Gastroesophageal sphincter (tissue), 4 donors: ENCODE data around the gene N4BP2L1. TPM values are rescaled to one million over a fixed set of nuclear protein-coding genes. Genes with fewer than 3 reads are reported as not detected.

Experiments
- ATAC-seq: fragments of 150-250 bp; one replicate; pipeline ENCODE4 v1.9.1; 2016; ENCODE audit warnings: mild to moderate bottlenecking, moderate library complexity
- H3K27ac ChIP-seq, 4 donors: fragments of 200-600 bp; sonication (generic) in 3 of 4; 1 replicate in 3 of 4; 2 replicates in 1 of 4; pipeline ENCODE4 v1.5.1; 2016 to 2019
- H3K27me3 ChIP-seq: fragments of 200-600 bp; sonication (generic); one replicate; pipeline ENCODE4 v1.5.1; 2019
- H3K36me3 ChIP-seq, 2 donors: fragments of 200-600 bp; sonication (generic); one replicate each; pipeline ENCODE4 v1.5.1; 2019; ENCODE audit warnings: control low read depth in 1 of 2
- H3K4me1 ChIP-seq, 3 donors: fragments of 200-600 bp; sonication (generic); 1 replicate in 2 of 3; 2 replicates in 1 of 3; pipeline ENCODE4 v1.5.1; 2016 to 2019; ENCODE audit warnings: control low read depth in 2 of 3
- H3K4me3 ChIP-seq, 2 donors: fragments of 200-600 bp; sonication (generic); one replicate each; pipeline ENCODE4 v1.5.1; 2019; ENCODE audit warnings: mild to moderate bottlenecking in 1 of 2, moderate library complexity in 1 of 2
- H3K9me3 ChIP-seq, 3 donors: fragments of 200-600 bp; sonication (generic); one replicate each; pipeline ENCODE4 v1.5.1; 2017 to 2019; ENCODE audit warnings: control low read depth in 2 of 3
- EP300 ChIP-seq: sonication (generic); formaldehyde crosslinking; IDR thresholded peaks from one replicate; pipeline ENCODE4 v1.6.1; 2017; ENCODE audit warnings: antibody characterized with exemption, mild to moderate bottlenecking
- POLR2A ChIP-seq, 2 donors: fragments of 450-650 bp; IDR thresholded peaks; one replicate each; pipeline ENCODE4 v1.6.1; 2017; ENCODE audit warnings: antibody characterized with exemption in 2 of 2, mild to moderate bottlenecking in 2 of 2, moderate library complexity in 1 of 2
- POLR2AphosphoS5 ChIP-seq: sonication (generic); formaldehyde crosslinking; IDR thresholded peaks from one replicate; pipeline ENCODE4 v1.6.1; 2017; ENCODE audit warnings: antibody characterized with exemption
- WGBS, 2 donors: methylation state at CpG; one replicate each; pipeline ENCODE4 v1.1.5; 2018; ENCODE audit warnings: low coverage in 1 of 2; 5-methylcytosine and 5-hydroxymethylcytosine counted together
- total RNA-seq, 4 donors: library from RNA; depleted of rRNA; stranded (reverse); fragments of >200 nt; gene quantifications; one replicate each; pipeline ENCODE4 v1.1.0, GENCODE V29; 2016
- TF ChIP-seq, protein P1 (sequence below), 4 experiments: fragments of 200-600 bp in 2 of 4; fragments of 450-650 bp in 2 of 4; sonication (generic) in 1 of 4; IDR thresholded peaks; one replicate each; pipeline ENCODE4 v1.5.1; 2017 to 2019; ENCODE audit warnings: antibody characterized with exemption in 4 of 4, mild to moderate bottlenecking in 2 of 4, moderate library complexity in 2 of 4

Gene N4BP2L1
- total RNA-seq, 4 donors from 2014 or later = 7.2 to 31.0 (median 22.5) TPM

- WGBS, 2 donors = 41 to 65% methylated on average over 2 to 3 of the region's 3 CpGs
- ATAC-seq = no peak
- peaks cover 0 to 11% (median 0%) of the 10 kb centered on the region in 3 donors for H3K4me1 ChIP-seq
- peak overlapping the region in 3 of 4 donors; percentile 2 to 26 (median 6) for H3K27ac ChIP-seq
- no peak for TF ChIP-seq POLR2A (IDR thresholded peaks at IDR 0.05)
- TF ChIP-seq POLR2AphosphoS5 = no peak
- TF ChIP-seq, protein P1, sequence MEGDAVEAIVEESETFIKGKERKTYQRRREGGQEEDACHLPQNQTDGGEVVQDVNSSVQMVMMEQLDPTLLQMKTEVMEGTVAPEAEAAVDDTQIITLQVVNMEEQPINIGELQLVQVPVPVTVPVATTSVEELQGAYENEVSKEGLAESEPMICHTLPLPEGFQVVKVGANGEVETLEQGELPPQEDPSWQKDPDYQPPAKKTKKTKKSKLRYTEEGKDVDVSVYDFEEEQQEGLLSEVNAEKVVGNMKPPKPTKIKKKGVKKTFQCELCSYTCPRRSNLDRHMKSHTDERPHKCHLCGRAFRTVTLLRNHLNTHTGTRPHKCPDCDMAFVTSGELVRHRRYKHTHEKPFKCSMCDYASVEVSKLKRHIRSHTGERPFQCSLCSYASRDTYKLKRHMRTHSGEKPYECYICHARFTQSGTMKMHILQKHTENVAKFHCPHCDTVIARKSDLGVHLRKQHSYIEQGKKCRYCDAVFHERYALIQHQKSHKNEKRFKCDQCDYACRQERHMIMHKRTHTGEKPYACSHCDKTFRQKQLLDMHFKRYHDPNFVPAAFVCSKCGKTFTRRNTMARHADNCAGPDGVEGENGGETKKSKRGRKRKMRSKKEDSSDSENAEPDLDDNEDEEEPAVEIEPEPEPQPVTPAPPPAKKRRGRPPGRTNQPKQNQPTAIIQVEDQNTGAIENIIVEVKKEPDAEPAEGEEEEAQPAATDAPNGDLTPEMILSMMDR (IDR thresholded peaks at IDR 0.05) = no peak
- no peak for TF ChIP-seq EP300
- H3K9me3 ChIP-seq = no peaks in the 10 kb centered on the region
- H3K4me3 ChIP-seq = no peak overlapping the region
- peaks cover 0 to 34% of the 10 kb centered on the region in 2 donors for H3K36me3 ChIP-seq
- no peaks in the 10 kb centered on the region for H3K27me3 ChIP-seq
Observed at GRCh38 chr13:32472194-32472621, 44.3 kb upstream of the N4BP2L1 start.

DNA sequence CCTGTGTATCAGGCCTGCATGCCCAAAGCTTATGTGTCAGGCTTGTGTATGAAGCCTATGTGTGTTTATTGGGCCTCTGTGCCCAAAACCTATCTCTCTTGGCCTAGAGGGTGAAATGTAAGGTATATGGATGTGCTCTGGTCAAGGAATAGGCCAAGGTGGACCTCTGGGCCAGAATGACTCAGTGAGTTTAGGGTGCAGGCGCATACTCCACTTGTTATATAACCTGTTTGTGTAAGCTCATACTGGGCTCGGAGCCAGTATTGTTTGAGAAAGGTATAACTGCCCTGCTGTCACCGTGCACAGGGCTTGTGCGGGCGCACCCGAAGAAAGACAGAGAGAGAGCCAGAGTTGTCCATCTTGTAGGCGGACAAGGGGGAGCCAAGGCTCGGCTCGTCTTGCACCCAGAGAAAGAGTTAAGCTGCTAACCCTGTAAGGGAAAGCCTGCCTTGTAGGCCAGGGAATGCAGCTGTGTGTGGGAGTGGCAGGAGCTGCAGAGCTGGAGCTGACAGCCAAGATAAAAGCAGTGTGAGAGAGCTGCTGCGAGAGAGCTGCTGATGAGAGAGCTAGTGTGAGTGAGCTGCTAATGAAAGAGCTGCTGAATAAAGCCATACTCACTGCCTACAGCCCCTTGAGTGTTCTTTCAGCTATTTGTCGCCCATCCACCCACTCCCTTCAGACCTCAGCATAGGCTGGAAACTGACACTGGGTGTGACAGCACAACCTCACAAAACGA lies 43.4 kb upstream of the N4BP2L1 start:
- TF ChIP-seq, protein P1 (IDR thresholded peaks at IDR 0.05) = no peak
- TF ChIP-seq POLR2AphosphoS5 = no peak
- no peak for TF ChIP-seq POLR2A (IDR thresholded peaks at IDR 0.05)
- no peak for TF ChIP-seq EP300
- WGBS, 2 donors = 35 to 51% methylated on average over 8 to 9 of the region's 12 CpGs
- H3K4me1 ChIP-seq = peaks cover 0 to 11% (median 0%) of the 10 kb centered on the region in 3 donors
- ATAC-seq = no peak
- no peak overlapping the region for H3K4me3 ChIP-seq
- peak overlapping the region in 1 of 4 donors; percentile 14 for H3K27ac ChIP-seq
- H3K36me3 ChIP-seq = peaks cover 0 to 29% of the 10 kb centered on the region in 2 donors
- H3K9me3 ChIP-seq = no peaks in the 10 kb centered on the region
- no peaks in the 10 kb centered on the region for H3K27me3 ChIP-seq

- no peak overlapping the region for H3K27ac ChIP-seq
- no peaks in the 10 kb centered on the region for H3K27me3 ChIP-seq
- H3K4me3 ChIP-seq = no peak overlapping the region
- no peak for ATAC-seq
- peaks cover 0 to 11% (median 0%) of the 10 kb centered on the region in 3 donors for H3K4me1 ChIP-seq
- H3K9me3 ChIP-seq = no peaks in the 10 kb centered on the region
- peaks cover 0 to 25% of the 10 kb centered on the region in 2 donors for H3K36me3 ChIP-seq
- TF ChIP-seq POLR2AphosphoS5 (no peak), EP300 (no peak), POLR2A (IDR thresholded peaks at IDR 0.05) (no peak)
- TF ChIP-seq, protein P1 (IDR thresholded peaks at IDR 0.05) = no peak
- WGBS, 2 donors = 64 to 71% methylated on average over 1 to 4 of the region's 6 CpGs
Observed at GRCh38 chr13:32468502-32469142, 40.7 kb upstream of the N4BP2L1 start.

DNA sequence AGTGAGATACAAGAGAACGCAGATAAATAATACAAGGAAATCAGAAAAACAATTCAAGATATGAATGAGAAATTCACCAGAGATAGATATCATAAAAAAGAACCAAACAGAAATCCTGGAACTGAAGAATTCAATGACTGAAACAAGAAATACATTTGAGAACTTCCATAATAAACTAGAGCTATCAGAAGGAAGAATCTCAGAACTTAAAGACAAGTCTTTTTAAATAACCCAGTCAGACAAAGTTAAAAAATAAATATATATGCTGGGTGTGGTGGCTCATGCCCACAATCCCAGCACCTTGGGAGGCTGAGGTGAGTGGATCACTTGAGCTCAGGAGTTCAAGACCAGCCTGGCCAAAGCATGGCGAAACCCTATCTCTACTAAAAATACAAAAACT lies 28.7 kb upstream of the N4BP2L1 start:
- H3K36me3 ChIP-seq = peaks cover 0 to 73% of the 10 kb centered on the region in 2 donors

More for the DNA sequence above, 28.7 kb upstream of the N4BP2L1 start:
- TF ChIP-seq POLR2A (IDR thresholded peaks at IDR 0.05) (no peak), EP300 (no peak), POLR2AphosphoS5 (no peak)
- TF ChIP-seq, protein P1 (IDR thresholded peaks at IDR 0.05) = no peak
- H3K27ac ChIP-seq = no peak overlapping the region
- H3K4me1 ChIP-seq = no peaks in the 10 kb centered on the region
- ATAC-seq = no peak
- H3K4me3 ChIP-seq = no peak overlapping the region
- no peaks in the 10 kb centered on the region for H3K27me3 ChIP-seq
- WGBS, 2 donors = 95 to 100% methylated on average over 2 of the region's 2 CpGs
- H3K9me3 ChIP-seq = peaks cover 0 to 26% (median 0%) of the 10 kb centered on the region in 3 donors
